ENCODE data around the gene CCNL1.

CCNL1 gene

DNA sequence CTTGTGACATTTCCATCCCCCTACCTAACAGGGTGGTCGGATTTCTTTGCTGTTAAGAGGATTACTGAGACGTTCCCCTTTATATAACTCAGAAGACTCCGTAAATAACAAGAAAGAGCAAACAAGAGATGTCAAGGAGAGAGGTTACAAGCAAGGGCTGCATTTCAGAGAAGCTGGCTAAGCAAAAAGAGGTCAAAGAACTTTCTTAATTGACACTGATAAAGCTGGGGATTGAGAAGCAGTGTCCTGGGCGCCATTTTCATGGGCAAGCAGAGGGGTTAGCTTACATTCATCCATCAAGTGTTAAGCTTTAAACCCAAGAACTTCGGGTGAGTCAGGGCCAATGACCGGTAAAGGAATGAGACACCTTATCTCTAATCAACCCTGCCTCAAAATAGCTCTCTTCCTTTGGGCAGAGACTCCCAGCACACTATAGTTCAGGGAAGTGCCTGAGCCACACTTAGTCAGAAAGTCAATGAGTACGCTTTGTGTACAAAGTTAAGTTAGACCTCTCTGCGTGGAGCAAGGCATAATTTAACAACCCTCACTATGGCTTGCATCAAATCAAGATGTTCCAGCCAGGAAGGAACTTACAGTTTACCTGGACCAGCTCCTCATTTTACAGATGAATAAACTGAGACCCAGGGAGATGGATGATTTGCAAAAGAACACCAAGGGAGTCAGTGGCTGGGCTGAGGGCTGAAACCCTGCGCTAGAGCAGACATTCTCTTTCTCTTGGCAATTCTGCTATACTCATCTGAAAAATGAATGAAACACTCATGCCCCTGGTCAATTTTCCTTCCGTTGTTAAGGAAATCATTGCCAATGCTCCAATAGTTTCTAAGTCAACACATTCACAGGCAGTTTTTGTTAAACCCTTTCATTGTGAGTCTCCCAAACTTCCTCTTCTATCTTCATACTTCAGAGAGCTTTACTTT is 44.6 kb downstream of the CCNL1 start:
- whole genome bisulfite sequencing, 2 experiments = 64 to 78% methylated on average over 8 to 10 of the region's 10 CpGs
- Histone ChIP-seq H3K36me3 (ENCODE audit: control insufficient read depth, insufficient read depth, low read length) (no peaks in the 10 kb centered on the region), H3K9me3 (ENCODE audit: control insufficient read depth, low read length) (no peaks in the 10 kb centered on the region), H3K4me1 (ENCODE audit: control insufficient read depth, insufficient read depth, low read length) (peaks cover 23% of the 10 kb centered on the region), H3K4me3 (ENCODE audit: insufficient read depth, low read depth, low read length) (no peak overlapping the region), H3K27me3 (ENCODE audit: control insufficient read depth, insufficient read depth, low read length, poor library complexity, severe bottlenecking) (peaks cover 17% of the 10 kb centered on the region), H3K27ac (ENCODE audit: insufficient read depth, low read depth, low read length, poor library complexity, severe bottlenecking) (no peak overlapping the region)

DNA sequence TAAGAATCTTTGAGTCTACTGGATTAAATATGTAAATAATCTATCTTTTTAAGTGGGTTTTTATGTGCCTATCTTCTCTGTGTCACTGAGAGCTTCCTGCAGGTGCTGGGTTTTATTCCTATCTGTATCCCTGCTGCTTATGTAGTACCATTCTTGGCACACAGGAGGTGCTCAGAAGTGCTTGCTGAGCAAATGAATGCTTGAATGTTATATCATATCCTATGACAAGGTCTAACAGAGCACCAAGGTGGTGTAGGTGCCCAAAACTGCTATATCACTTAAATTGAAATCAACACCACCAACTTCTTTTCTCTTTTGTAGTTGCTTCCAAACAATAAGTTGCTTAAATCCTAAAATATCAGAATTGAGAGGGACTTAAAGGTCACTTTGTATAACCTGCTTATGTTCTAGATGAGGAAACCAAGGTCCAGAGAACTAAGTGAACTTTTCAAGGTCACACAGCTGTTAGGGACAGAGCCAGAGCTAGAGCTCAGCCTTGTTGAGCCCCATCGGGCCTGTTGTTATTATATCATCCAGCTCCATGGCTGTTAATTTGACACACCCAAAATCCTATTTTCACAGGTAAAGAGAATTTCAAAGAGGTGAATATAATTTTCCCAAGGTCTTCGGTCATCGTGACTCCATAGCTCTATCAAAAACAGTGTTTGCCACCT is 46.0 kb downstream of the CCNL1 start:
- H3K4me1 ChIP-seq (ENCODE audit: control insufficient read depth, insufficient read depth, low read length) = peaks cover 23% of the 10 kb centered on the region
- H3K27ac ChIP-seq (ENCODE audit: insufficient read depth, low read depth, low read length, poor library complexity, severe bottlenecking) = no peak overlapping the region
- H3K27me3 ChIP-seq (ENCODE audit: control insufficient read depth, insufficient read depth, low read length, poor library complexity, severe bottlenecking) = peaks cover 17% of the 10 kb centered on the region
- H3K4me3 ChIP-seq (ENCODE audit: insufficient read depth, low read depth, low read length) = no peak overlapping the region
- no peaks in the 10 kb centered on the region for H3K9me3 ChIP-seq (ENCODE audit: control insufficient read depth, low read length)
- WGBS, 2 experiments = 97 to 100% methylated on average over 3 of the region's 3 CpGs
- no peaks in the 10 kb centered on the region for H3K36me3 ChIP-seq (ENCODE audit: control insufficient read depth, insufficient read depth, low read length)

DNA sequence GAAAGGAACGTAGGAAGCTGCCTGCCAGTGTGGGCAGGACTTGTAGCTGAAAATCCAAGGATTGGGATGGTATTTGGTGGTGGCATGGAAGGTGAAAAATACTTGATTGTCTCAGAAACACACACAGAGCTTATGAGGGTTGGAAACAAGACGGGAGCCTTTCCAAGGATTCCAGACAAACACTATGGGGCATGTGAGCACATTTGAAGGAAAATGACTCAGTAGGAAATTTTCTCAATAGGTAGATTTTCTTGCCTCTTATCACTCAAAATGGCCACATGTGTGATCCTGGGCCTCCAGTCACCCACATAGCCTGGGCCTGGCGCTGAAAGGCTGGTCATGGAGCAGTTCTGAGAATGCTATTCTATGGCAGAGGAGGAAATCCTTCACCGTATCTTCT is 47.4 kb downstream of the CCNL1 start:
- Histone ChIP-seq H3K9me3 (ENCODE audit: control insufficient read depth, low read length) (no peaks in the 10 kb centered on the region), H3K4me1 (ENCODE audit: control insufficient read depth, insufficient read depth, low read length) (peaks cover 26% of the 10 kb centered on the region), H3K36me3 (ENCODE audit: control insufficient read depth, insufficient read depth, low read length) (no peaks in the 10 kb centered on the region), H3K4me3 (ENCODE audit: insufficient read depth, low read depth, low read length) (no peak overlapping the region), H3K27ac (ENCODE audit: insufficient read depth, low read depth, low read length, poor library complexity, severe bottlenecking) (no peak overlapping the region), H3K27me3 (ENCODE audit: control insufficient read depth, insufficient read depth, low read length, poor library complexity, severe bottlenecking) (peaks cover 17% of the 10 kb centered on the region)
- 75 to 77% methylated on average over 4 of the region's 4 CpGs for WGBS, 2 experiments

DNA sequence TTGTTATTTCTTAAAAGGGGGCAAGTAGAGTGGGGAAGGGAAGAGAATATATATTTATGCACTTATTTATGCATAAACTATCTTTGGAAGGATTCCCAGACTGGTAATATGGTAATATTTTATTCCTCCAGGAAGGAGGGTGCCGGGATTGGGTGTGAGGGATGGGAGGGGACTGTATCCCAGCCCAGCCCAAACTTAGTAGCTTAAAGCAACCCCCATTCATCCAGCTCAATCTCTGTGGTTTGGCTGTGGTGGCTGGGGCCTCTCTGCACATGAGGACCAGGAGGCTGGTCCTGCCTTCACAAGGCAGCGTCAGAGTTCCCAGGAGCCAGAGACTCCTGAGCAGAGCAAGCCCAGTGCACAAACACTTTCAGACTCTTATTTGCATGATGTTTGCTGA is 48.4 kb downstream of the CCNL1 start:
- 85 to 98% methylated on average over 2 of the region's 2 CpGs for WGBS, 2 experiments
- H3K4me3 ChIP-seq (ENCODE audit: insufficient read depth, low read depth, low read length) = no peak overlapping the region
- H3K9me3 ChIP-seq (ENCODE audit: control insufficient read depth, low read length) = no peaks in the 10 kb centered on the region
- no peaks in the 10 kb centered on the region for H3K36me3 ChIP-seq (ENCODE audit: control insufficient read depth, insufficient read depth, low read length)
- no peak overlapping the region for H3K27ac ChIP-seq (ENCODE audit: insufficient read depth, low read depth, low read length, poor library complexity, severe bottlenecking)
- H3K27me3 ChIP-seq (ENCODE audit: control insufficient read depth, insufficient read depth, low read length, poor library complexity, severe bottlenecking) = peaks cover 8% of the 10 kb centered on the region
- peaks cover 26% of the 10 kb centered on the region for H3K4me1 ChIP-seq (ENCODE audit: control insufficient read depth, insufficient read depth, low read length)

DNA sequence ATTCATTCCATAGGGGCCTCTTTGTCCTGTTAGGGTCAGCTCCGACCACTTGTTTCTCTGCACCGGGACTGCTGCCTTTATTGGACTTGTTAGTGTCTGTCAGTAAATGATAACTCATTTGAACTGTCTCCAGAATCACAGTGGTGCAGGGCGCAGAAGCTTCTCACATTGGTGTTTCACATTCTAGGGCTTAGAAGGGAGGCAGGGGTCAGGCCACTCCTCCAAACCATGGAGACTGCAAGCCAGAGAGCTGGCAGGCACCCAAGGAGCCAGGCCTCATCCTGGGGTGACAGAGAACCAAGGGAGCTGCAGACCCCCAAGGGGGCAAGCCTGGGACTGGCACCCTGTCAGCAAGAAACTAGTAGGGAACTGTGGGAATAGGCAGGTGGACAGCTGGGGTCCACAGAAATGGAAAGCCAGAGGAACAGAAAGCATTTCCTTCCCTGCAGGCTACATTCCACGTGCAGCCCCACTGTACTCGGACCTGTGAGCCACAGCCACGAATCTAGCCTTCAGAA is 49.1 kb downstream of the CCNL1 start:
- Histone ChIP-seq H3K27me3 (ENCODE audit: control insufficient read depth, insufficient read depth, low read length, poor library complexity, severe bottlenecking) (peaks cover 2% of the 10 kb centered on the region), H3K9me3 (ENCODE audit: control insufficient read depth, low read length) (no peaks in the 10 kb centered on the region), H3K4me3 (ENCODE audit: insufficient read depth, low read depth, low read length) (no peak overlapping the region), H3K27ac (ENCODE audit: insufficient read depth, low read depth, low read length, poor library complexity, severe bottlenecking) (no peak overlapping the region), H3K36me3 (ENCODE audit: control insufficient read depth, insufficient read depth, low read length) (no peaks in the 10 kb centered on the region), H3K4me1 (ENCODE audit: control insufficient read depth, insufficient read depth, low read length) (peaks cover 22% of the 10 kb centered on the region)
- 83% methylated on average over 6 of the region's 6 CpGs for WGBS, 2 experiments

DNA sequence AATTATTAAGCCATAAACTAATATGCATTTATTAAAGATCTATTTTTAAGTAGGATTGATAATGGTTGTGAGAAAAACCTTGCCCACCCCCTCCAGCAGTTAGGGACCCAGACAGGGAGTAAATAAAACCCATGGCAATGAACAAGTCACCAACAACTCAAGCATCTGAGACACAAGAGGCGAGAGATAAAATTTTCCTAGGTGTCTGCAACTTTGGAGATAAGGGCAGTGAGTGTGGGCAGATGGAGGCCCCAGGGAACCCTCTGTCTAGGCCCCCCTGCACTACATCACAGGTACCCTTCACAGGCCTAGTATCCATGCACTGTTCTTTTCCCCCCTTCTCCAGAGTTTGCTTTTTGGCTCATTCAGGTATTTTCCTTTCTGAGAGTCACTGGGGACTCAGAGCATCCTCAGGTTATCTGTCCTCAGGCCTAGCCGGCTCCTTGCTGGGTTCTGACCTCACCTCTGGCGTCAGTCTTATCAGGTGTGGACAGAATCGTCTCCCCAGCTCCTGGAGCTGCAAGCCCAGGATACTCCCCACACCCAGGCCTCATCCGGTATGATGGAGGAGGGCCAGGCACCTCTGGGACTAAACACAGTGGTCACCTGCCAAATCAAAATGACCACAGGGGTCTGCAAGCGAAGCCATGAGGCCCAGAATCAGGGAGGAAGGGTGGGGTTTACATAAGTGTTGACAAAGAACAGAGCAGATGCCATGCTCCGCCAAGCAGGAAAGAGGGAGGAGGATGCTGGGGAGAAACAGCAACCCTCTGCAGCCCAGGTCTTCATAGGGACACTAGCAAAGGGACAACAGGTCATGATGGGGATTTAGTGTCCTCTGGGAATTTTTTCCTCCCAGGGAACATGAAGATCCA is 50.4 kb downstream of the CCNL1 start:
- WGBS, 2 experiments = 90 to 94% methylated on average over 7 of the region's 7 CpGs
- H3K27me3 ChIP-seq (ENCODE audit: control insufficient read depth, insufficient read depth, low read length, poor library complexity, severe bottlenecking) = no peaks in the 10 kb centered on the region
- no peaks in the 10 kb centered on the region for H3K36me3 ChIP-seq (ENCODE audit: control insufficient read depth, insufficient read depth, low read length)
- H3K4me1 ChIP-seq (ENCODE audit: control insufficient read depth, insufficient read depth, low read length) = peaks cover 15% of the 10 kb centered on the region
- H3K9me3 ChIP-seq (ENCODE audit: control insufficient read depth, low read length) = no peaks in the 10 kb centered on the region
- no peak overlapping the region for H3K27ac ChIP-seq (ENCODE audit: insufficient read depth, low read depth, low read length, poor library complexity, severe bottlenecking)
- H3K4me3 ChIP-seq (ENCODE audit: insufficient read depth, low read depth, low read length) = no peak overlapping the region

DNA sequence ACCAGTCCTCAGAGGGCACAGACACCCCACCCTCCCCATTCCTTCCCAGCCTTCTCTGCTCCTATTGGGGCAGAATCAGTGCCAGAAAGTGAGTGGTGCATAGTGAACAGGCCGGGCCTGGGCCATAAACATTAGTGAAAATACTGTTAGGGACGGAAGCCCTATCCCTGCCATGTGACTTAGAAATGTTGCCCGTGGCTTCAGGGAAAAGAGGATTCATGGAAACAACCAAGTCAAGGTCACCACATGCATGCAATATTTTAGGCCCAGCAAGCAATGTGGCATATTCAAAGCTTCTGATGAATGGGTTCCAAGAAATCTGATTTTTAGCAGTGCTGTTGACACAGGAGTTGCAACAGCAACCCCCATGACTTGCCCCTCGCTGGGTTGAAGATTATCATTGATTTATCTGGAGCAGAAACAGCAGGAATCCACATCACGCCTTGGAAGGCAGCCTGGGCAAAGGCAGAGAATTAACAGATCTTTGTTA is 52.3 kb downstream of the CCNL1 start:
- H3K9me3 ChIP-seq (ENCODE audit: control insufficient read depth, low read length) = no peaks in the 10 kb centered on the region
- whole genome bisulfite sequencing, 2 experiments = 52 to 57% methylated on average over 5 of the region's 5 CpGs
- H3K27ac ChIP-seq (ENCODE audit: insufficient read depth, low read depth, low read length, poor library complexity, severe bottlenecking) = no peak overlapping the region
- no peaks in the 10 kb centered on the region for H3K27me3 ChIP-seq (ENCODE audit: control insufficient read depth, insufficient read depth, low read length, poor library complexity, severe bottlenecking)
- H3K4me3 ChIP-seq (ENCODE audit: insufficient read depth, low read depth, low read length) = no peak overlapping the region
- no peaks in the 10 kb centered on the region for H3K36me3 ChIP-seq (ENCODE audit: control insufficient read depth, insufficient read depth, low read length)
- peaks cover 14% of the 10 kb centered on the region for H3K4me1 ChIP-seq (ENCODE audit: control insufficient read depth, insufficient read depth, low read length)

DNA sequence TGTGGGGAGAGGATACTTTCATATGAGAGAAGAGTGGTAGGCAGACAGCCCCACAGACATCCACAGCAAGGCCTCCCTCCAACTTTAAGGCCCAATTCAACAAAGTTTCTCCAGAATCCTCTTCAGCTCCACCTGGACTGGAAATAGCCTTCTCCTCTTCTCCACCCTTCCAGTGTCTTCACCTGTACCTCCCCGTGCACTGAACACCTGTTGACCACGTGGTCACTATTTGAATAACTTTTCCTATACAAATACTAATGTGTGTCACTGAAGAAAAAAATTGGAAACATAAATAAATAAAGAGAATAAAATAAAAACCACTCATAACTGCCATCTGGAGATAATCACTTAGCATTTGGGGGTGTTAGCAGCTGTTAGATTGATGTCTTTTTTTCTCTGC is 52.9 kb downstream of the CCNL1 start:
- Histone ChIP-seq H3K4me3 (ENCODE audit: insufficient read depth, low read depth, low read length) (no peak overlapping the region), H3K36me3 (ENCODE audit: control insufficient read depth, insufficient read depth, low read length) (no peaks in the 10 kb centered on the region), H3K27ac (ENCODE audit: insufficient read depth, low read depth, low read length, poor library complexity, severe bottlenecking) (no peak overlapping the region), H3K27me3 (ENCODE audit: control insufficient read depth, insufficient read depth, low read length, poor library complexity, severe bottlenecking) (no peaks in the 10 kb centered on the region), H3K9me3 (ENCODE audit: control insufficient read depth, low read length) (no peaks in the 10 kb centered on the region), H3K4me1 (ENCODE audit: control insufficient read depth, insufficient read depth, low read length) (peaks cover 8% of the 10 kb centered on the region)
- WGBS, 2 experiments = 67 to 100% methylated on average over 1 of the region's 2 CpGs

DNA sequence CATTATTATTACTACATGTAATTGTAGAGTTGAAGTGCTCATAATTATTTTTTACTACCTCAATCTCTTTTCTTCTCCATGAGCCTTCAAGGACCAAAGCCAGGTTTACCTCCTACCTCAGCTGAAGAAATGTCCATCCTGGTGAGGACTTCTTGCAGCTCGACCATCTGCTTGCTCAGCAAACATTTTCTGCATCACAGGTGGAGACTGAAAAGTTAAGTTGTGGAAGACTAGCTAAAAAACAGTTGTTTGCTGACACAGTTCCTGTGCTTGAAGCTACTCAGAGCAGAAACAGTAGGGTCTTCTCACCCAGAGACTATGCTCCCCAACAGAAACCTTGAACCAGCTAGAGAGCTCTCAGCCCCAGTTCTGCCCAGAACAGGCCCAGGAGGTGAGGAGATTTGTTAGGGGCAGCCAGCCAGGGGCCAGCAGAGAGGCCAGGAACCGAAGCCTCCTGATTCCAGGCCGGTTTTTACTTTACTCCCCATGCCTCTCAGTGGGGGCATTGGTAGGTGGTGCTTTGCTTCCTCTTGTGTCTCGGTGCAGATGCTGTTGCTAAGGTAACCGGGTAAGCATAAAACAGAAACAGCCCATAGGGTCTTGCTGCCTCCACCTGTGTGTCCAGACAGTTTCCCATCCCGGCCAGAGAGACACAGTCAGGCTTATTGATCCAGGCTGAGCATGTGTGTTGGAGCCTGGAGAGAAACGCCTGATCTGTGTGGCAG is 54.9 kb downstream of the CCNL1 start:
- WGBS, 2 experiments = 32% methylated on average over 7 of the region's 7 CpGs
- H3K27ac ChIP-seq (ENCODE audit: insufficient read depth, low read depth, low read length, poor library complexity, severe bottlenecking) = no peak overlapping the region

More for the DNA sequence above, 54.9 kb downstream of the CCNL1 start:
- Histone ChIP-seq H3K27me3 (ENCODE audit: control insufficient read depth, insufficient read depth, low read length, poor library complexity, severe bottlenecking) (no peaks in the 10 kb centered on the region), H3K9me3 (ENCODE audit: control insufficient read depth, low read length) (no peaks in the 10 kb centered on the region), H3K4me3 (ENCODE audit: insufficient read depth, low read depth, low read length) (no peak overlapping the region), H3K36me3 (ENCODE audit: control insufficient read depth, insufficient read depth, low read length) (no peaks in the 10 kb centered on the region), H3K4me1 (ENCODE audit: control insufficient read depth, insufficient read depth, low read length) (peaks cover 3% of the 10 kb centered on the region)

Data from ectodermal cell (in vitro differentiated cells).